Astrocyte (in vitro differentiated cells and primary cell): ENCODE results near the gene MYG1.

Experiments used
- EZH2 ChIP-seq: IDR thresholded peaks from 2 replicates; pipeline ENCODE4 v1.6.1; 2012; ENCODE audit warnings: mild to moderate bottlenecking, low read length, inconsistent platforms; ENCODE audit not compliant: insufficient read depth
- TF ChIP-seq, protein P1 (sequence below): IDR thresholded peaks from 2 replicates; pipeline ENCODE4 v1.5.1; 2011; ENCODE audit warnings: low read depth, mild to moderate bottlenecking, inconsistent platforms, low read length, moderate library complexity; ENCODE audit not compliant: insufficient read depth

DNA sequence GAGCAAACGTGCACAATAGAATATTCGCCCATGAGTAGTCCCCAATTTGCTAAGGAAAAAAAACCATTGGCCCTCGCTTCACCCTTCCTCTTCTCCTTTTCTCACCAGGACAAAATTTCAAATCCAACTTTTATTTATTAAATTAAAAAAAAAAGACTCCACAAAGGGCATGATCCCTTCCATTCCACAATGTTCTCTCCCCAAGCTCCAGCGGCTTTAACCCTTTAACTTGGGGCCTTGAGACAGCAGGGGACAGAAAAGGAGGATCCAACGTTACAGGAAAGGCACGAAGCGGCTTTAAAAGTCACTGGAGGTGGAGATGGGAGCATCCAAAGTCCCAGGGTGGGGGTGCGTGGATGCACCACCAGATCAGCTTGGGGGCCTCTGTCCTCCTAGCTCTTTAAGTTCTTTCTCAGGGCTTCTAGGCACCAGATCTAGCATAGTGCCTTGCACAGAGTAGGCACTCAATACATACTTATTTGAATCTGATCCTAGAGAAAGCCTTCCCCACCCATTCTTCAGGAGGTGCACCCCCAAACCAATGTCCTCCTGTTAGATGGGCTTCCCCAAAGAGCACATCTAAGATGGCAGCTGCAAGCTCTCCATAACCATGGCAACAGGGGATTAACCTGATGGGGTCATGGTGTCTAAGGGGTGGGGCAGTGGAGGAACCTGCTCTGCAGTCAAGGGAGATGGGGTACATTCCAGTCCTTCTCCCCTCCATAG, 27.1 kb downstream of the MYG1 start:
- TF ChIP-seq EZH2, result no peak
- TF ChIP-seq, protein P1, sequence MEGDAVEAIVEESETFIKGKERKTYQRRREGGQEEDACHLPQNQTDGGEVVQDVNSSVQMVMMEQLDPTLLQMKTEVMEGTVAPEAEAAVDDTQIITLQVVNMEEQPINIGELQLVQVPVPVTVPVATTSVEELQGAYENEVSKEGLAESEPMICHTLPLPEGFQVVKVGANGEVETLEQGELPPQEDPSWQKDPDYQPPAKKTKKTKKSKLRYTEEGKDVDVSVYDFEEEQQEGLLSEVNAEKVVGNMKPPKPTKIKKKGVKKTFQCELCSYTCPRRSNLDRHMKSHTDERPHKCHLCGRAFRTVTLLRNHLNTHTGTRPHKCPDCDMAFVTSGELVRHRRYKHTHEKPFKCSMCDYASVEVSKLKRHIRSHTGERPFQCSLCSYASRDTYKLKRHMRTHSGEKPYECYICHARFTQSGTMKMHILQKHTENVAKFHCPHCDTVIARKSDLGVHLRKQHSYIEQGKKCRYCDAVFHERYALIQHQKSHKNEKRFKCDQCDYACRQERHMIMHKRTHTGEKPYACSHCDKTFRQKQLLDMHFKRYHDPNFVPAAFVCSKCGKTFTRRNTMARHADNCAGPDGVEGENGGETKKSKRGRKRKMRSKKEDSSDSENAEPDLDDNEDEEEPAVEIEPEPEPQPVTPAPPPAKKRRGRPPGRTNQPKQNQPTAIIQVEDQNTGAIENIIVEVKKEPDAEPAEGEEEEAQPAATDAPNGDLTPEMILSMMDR, result no peak
